Mucosa of descending colon (tissue), 3 donors: ENCODE data around the gene CCL27. TPM values are rescaled to one million over a fixed set of nuclear protein-coding genes. Genes with fewer than 3 reads are reported as not detected.

Source experiments
- ATAC-seq: fragments of 200-7000 bp; cut with Tn5 transposase; one replicate; pipeline ENCODE4 v1.9.1; 2020; ENCODE audit warnings: mild to moderate bottlenecking, moderate library complexity
- DNase-seq, 3 donors: peaks; one replicate each; pipeline ENCODE4 v3.0.0-alpha.2; 2020
- H3K36me3 ChIP-seq: fragments of 200-600 bp; one replicate; pipeline ENCODE4 v1.8.0; 2021; ENCODE audit warnings: low read depth, mild to moderate bottlenecking
- H3K4me1 ChIP-seq: fragments of 200-600 bp; one replicate; pipeline ENCODE4 v1.8.0; 2021; ENCODE audit warnings: low read depth, mild to moderate bottlenecking
- H3K4me3 ChIP-seq: fragments of 200-600 bp; one replicate; pipeline ENCODE4 v1.8.0; 2021; ENCODE audit warnings: mild to moderate bottlenecking
- H3K9me3 ChIP-seq: fragments of 200-600 bp; one replicate; pipeline ENCODE4 v1.8.0; 2021; ENCODE audit warnings: mild to moderate bottlenecking
- intact Hi-C, 2 donors: fragments of 100-400 bp; cut with DNase I in 1 of 2; cut with micrococcal nuclease in 1 of 2; formaldehyde crosslinking; loops; one replicate each; pipeline versions ENCODE4 v1.11.0 to v1.11.1; 2022; cut with DNase I, micrococcal nuclease
- total RNA-seq, 3 donors: library from RNA; stranded (reverse); fragmentation: NEBNext Ultra II Directional in 2 of 3; extraction: Animal tissue kit (Norgen Biotek cat#: 25700) in 2 of 3; gene quantifications; one replicate each; pipeline versions ENCODE4 v1.2.1 to v1.2.4, GENCODE V29; 2021 to 2023
- TF ChIP-seq, protein P1 (sequence below): fragments of 200-600 bp; IDR thresholded peaks from one replicate; pipeline ENCODE4 v1.8.0; 2022; ENCODE audit warnings: antibody characterized with exemption, mild to moderate bottlenecking
- donor health status: DM: no; HTN: no; CAD: no; lungs with moderate emphysema.
- donor health status: DM: no; HTN: no; CAD: no.
- donor health status: DM: no; HTN: yes; CAD: no.

CCL27 gene
- total RNA-seq, 3 donors from 2014 or later, result not detected

GRCh38 chr9:34656992-34657391, 5.5 kb downstream of the CCL27 start:
- TF ChIP-seq, protein P1, sequence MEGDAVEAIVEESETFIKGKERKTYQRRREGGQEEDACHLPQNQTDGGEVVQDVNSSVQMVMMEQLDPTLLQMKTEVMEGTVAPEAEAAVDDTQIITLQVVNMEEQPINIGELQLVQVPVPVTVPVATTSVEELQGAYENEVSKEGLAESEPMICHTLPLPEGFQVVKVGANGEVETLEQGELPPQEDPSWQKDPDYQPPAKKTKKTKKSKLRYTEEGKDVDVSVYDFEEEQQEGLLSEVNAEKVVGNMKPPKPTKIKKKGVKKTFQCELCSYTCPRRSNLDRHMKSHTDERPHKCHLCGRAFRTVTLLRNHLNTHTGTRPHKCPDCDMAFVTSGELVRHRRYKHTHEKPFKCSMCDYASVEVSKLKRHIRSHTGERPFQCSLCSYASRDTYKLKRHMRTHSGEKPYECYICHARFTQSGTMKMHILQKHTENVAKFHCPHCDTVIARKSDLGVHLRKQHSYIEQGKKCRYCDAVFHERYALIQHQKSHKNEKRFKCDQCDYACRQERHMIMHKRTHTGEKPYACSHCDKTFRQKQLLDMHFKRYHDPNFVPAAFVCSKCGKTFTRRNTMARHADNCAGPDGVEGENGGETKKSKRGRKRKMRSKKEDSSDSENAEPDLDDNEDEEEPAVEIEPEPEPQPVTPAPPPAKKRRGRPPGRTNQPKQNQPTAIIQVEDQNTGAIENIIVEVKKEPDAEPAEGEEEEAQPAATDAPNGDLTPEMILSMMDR, result no peak
- H3K9me3 ChIP-seq, result no peaks in the 10 kb centered on the region
- H3K4me3 ChIP-seq, result no peak overlapping the region
- ATAC-seq, result no peak
- H3K36me3 ChIP-seq, result no peaks in the 10 kb centered on the region
- H3K4me1 ChIP-seq, result peaks cover 19% of the 10 kb centered on the region
- DNase-seq, result no peak
- intact Hi-C loops, result no loop called here

DNA sequence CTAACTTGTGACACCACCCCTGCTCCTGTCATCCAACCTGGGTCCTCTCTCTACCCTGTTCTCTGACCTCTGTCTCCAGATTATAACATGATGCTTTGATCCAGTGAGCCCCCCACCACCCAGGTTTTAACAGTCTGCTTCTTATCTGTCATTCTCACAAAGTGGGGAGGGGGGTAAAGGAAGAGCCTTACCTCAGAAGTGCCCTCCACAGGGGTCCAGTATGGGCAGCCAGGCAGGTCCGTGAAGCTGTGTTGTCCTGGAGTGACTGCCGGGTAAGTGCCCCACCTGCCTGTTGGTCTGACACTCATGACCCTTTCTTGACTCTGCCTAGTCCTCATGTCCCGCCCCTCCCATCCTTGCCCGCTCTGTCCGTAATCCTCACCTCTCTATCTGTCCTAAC, 7.1 kb downstream of the CCL27 start:
- DNase-seq (no peak), ATAC-seq (no peak)
- TF ChIP-seq, protein P1, result no peak
- H3K9me3 ChIP-seq, result no peaks in the 10 kb centered on the region
- H3K4me3 ChIP-seq, result no peak overlapping the region
- H3K4me1 ChIP-seq, result peaks cover 23% of the 10 kb centered on the region
- H3K36me3 ChIP-seq, result no peaks in the 10 kb centered on the region
- intact Hi-C loops, result no loop called here

DNA sequence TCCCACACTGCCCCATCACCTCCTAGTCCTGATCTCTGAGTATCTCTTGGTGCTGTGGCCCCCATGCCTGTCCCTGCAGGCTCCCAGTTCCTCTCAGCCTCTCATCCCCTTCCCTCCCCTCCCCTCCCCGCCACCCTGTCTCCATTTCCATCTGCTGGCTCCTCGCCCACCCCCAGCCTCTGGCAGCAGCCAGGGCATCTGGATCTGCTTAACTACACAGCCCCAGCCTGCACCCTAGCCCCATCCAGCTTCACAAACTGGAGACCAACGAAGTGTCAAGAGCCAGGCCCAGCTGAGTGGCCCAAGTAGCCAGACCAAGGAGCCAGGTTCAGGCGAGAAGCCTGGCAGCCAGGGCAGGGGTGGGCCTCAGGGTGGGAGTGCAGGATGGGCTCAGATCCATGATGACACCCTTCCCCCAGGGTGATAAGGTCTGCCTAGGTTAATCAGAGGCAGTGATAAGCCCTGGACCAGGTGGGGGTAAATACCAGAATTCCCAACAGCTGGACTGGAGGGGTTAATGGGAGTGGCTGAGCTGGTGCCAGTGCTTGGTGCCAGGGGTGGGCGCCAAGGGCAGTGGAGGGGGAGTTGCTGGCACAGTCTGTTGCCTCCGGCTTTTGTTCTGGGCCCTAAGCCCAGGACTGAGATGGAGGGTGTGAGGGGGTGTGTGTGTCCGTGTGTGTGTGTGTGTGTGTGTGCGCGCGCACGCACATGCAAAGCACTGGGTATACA, 8.0 kb downstream of the CCL27 start:
- Histone ChIP-seq H3K9me3 (no peaks in the 10 kb centered on the region), H3K36me3 (no peaks in the 10 kb centered on the region), H3K4me3 (no peak overlapping the region), H3K4me1 (peaks cover 18% of the 10 kb centered on the region)
- intact Hi-C loops, result no loop called here
- no peak for ATAC-seq
- DNase-seq, result peak in 1 of 3 donors; percentile 50
- TF ChIP-seq, protein P1, result no peak

GRCh38 chr9:34653151-34654072, 9.0 kb downstream of the CCL27 start:
- peak in 1 of 3 donors; percentile 36 for DNase-seq
- Histone ChIP-seq H3K4me1 (peaks cover 17% of the 10 kb centered on the region), H3K36me3 (no peaks in the 10 kb centered on the region), H3K4me3 (no peak overlapping the region), H3K9me3 (no peaks in the 10 kb centered on the region)
- intact Hi-C loops, result no loop called here
- TF ChIP-seq, protein P1, result no peak
- ATAC-seq, result no peak

- H3K36me3 ChIP-seq, result no peaks in the 10 kb centered on the region
- H3K4me3 ChIP-seq, result no peak overlapping the region
- intact Hi-C loops, result no loop called here
- DNase-seq (no peak), ATAC-seq (no peak)
- peaks cover 25% of the 10 kb centered on the region for H3K4me1 ChIP-seq
- no peaks in the 10 kb centered on the region for H3K9me3 ChIP-seq
- TF ChIP-seq, protein P1, result no peak
Measured at GRCh38 chr9:34652602-34653000, 9.9 kb downstream of the CCL27 start.
